HFFc6 (cell line): ENCODE measurements around the gene HIVEP2. TPM values are rescaled to one million over a fixed set of nuclear protein-coding genes. Genes with fewer than 3 reads are reported as not detected.

Source experiments
- DNase-seq: peaks from one replicate; pipeline ENCODE4 v3.0.0-alpha.2; 2018
- H3K27ac Mint-ChIP-seq: 2 replicates; pipeline ENCODE4 v1.8.0; 2020; ENCODE audit warnings: mild to moderate bottlenecking, mixed read lengths
- H3K27me3 Mint-ChIP-seq: 2 replicates; pipeline ENCODE4 v1.8.0; 2021; ENCODE audit warnings: mild to moderate bottlenecking, moderate library complexity, mixed read lengths; ENCODE audit not compliant: insufficient read depth
- H3K36me3 Mint-ChIP-seq: 2 replicates; pipeline ENCODE4 v1.8.0; 2021; ENCODE audit warnings: low read depth, mixed read lengths
- H3K4me1 Mint-ChIP-seq: 2 replicates; pipeline ENCODE4 v1.8.0; 2020; ENCODE audit warnings: low read depth, mixed read lengths
- H3K4me3 Mint-ChIP-seq: 2 replicates; pipeline ENCODE4 v1.8.0; 2020; ENCODE audit warnings: mild to moderate bottlenecking, moderate library complexity, mixed read lengths
- H3K9me3 Mint-ChIP-seq: 2 replicates; pipeline ENCODE4 v1.8.0; 2020; ENCODE audit warnings: mild to moderate bottlenecking, mixed read lengths
- CTCF ChIP-seq: fragments of 200-600 bp; sonication (generic); IDR thresholded peaks from 2 replicates; pipeline ENCODE4 v1.5.0; 2021; ENCODE audit warnings: antibody characterized with exemption, mild to moderate bottlenecking
- total RNA-seq, 6 experiments: library from RNA; stranded (reverse); fragmentation: NEBNext Ultra II Directional; extraction: Animal tissue kit (Norgen Biotek cat#: 25700); gene quantifications; 2 replicates in 1 of 6; 3 replicates in 5 of 6; pipeline ENCODE4 v1.2.3, GENCODE V29; 2021

HIVEP2 gene
- total RNA-seq, 6 experiments from 2014 or later = 14.0 to 19.5 (median 17.1) TPM

DNA sequence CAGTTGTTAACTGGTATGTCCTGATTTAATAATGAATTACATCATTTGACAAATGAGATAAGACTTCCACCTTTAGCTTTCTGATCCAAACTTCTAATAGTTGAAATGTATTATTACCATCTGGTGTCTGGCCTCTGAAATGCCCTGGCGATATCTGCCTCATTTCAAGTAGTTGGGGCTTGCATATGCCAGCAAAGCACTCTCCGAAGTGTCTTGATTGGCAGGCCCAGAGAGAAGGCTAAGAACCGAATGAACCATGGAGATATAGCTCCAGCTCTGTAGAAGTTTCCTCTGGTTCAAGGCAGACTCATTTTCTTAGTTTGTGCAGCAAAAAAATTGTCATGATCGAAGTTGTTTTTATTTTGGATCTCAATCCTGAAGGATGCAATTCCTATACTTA, 13.4 kb upstream of the HIVEP2 start:
- no peak for DNase-seq
- H3K4me1 Mint-ChIP-seq = peaks cover 17% of the 10 kb centered on the region
- H3K9me3 Mint-ChIP-seq = peaks cover 5% of the 10 kb centered on the region
- TF ChIP-seq CTCF = no peak
- H3K4me3 Mint-ChIP-seq = no peak overlapping the region
- H3K27me3 Mint-ChIP-seq = no peaks in the 10 kb centered on the region
- H3K27ac Mint-ChIP-seq = no peak overlapping the region
- peaks cover 5% of the 10 kb centered on the region; the same call in 1 of the 2 replicates for H3K36me3 Mint-ChIP-seq

GRCh38 chr6:142956726-142957125, 11.8 kb upstream of the HIVEP2 start:
- no peak for TF ChIP-seq CTCF
- peaks cover 5% of the 10 kb centered on the region for H3K9me3 Mint-ChIP-seq
- H3K27ac Mint-ChIP-seq = no peak overlapping the region
- peaks cover 5% of the 10 kb centered on the region; the same call in 1 of the 2 replicates for H3K36me3 Mint-ChIP-seq
- peaks cover 21% of the 10 kb centered on the region for H3K4me1 Mint-ChIP-seq
- no peaks in the 10 kb centered on the region for H3K27me3 Mint-ChIP-seq
- H3K4me3 Mint-ChIP-seq = no peak overlapping the region
- DNase-seq = no peak

GRCh38 chr6:142954844-142955243, 9.9 kb upstream of the HIVEP2 start:
- DNase-seq = no peak
- Mint-ChIP-seq H3K4me3 (no peak overlapping the region), H3K4me1 (peaks cover 10% of the 10 kb centered on the region), H3K36me3 (no peaks in the 10 kb centered on the region), H3K27ac (no peak overlapping the region), H3K9me3 (no peaks in the 10 kb centered on the region), H3K27me3 (no peaks in the 10 kb centered on the region)
- no peak for TF ChIP-seq CTCF

DNA sequence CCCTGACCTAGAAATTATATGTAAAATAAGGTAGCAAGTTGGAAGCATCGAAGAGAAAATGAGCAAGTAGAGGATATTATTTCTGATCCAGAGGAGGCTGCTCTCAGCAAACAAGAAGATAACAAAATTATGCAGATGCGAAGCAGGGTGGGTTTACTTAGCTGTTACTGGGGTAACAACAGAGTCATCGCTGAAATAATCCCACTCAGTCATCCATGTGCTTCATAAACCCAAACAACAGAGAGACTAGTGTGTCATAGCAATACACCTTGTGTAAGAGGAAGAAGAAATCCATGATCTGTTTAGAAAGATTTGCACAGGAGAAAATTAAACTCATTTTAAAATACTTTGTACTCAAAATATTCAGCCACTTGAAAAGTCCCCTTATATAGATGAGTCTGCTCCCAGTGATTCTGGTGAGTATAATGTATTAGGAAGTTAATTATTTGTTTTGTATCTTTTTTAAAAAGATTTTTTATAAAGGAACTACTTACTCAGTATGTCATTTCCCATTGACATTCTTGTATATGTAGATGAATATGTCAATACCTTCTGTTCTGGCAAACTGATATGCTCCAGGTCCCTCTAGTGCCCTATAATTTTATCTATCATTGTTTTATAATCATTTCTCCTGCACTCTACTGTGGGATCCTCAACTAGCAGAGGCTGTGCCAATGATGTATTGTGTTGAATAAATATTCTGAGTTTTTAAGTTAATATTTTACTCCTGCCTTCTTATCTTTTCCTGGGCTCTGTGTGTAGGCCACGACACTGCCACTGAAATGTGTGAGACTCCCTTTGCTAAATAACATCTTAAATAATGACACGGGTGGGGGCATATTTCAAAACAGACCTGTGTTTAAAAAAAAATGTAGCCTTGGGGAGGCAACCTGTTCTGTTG, 8.6 kb upstream of the HIVEP2 start:
- H3K27me3 Mint-ChIP-seq = no peaks in the 10 kb centered on the region
- TF ChIP-seq CTCF = no peak
- H3K27ac Mint-ChIP-seq = no peak overlapping the region
- no peaks in the 10 kb centered on the region for H3K36me3 Mint-ChIP-seq
- no peak overlapping the region for H3K4me3 Mint-ChIP-seq
- no peak for DNase-seq
- no peaks in the 10 kb centered on the region for H3K9me3 Mint-ChIP-seq
- peaks cover 4% of the 10 kb centered on the region; the same call in 1 of the 2 replicates for H3K4me1 Mint-ChIP-seq

DNA sequence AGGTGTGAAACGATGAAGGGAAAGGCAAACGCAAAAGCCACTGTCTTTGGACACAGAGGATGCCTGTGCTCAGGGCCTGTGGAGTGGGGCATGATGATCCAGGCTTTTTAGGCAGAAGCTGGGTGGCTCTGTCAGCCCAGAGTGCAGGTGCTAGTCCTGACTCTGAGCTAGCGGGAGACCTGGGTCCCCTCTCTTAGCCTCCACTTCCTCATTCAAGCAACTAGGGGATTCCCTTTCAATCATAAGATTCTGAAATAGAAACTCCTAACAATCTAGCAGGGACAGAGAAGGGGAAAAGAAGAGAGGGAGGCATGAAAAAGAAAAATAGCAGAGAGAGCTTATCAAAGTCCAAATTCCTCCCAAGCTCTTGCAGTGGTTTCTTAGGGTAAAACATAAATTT, 7.6 kb upstream of the HIVEP2 start:
- Mint-ChIP-seq H3K27me3 (no peaks in the 10 kb centered on the region), H3K4me3 (no peak overlapping the region), H3K27ac (no peak overlapping the region), H3K4me1 (peaks cover 12% of the 10 kb centered on the region), H3K36me3 (no peaks in the 10 kb centered on the region), H3K9me3 (no peaks in the 10 kb centered on the region)
- TF ChIP-seq CTCF = no peak
- DNase-seq = no peak
